HCT116 (cell line): ENCODE results near the gene TP53. TPM values are rescaled to one million over a fixed set of nuclear protein-coding genes. Genes with fewer than 3 reads are reported as not detected.

ENCODE experiments used
- ATAC-seq: fragments of 200-7000 bp; cut with Tn5 transposase; 2 replicates; pipeline ENCODE4 v1.9.1; 2020; ENCODE audit warnings: mild to moderate bottlenecking, moderate library complexity
- BruUV-seq: library from RNA; stranded (reverse); fragments of 400-500 nt; replicated peaks from 2 replicates; lab custom pipeline; 2021; lab: Mats Ljungman, UMichigan
- CTCF ChIA-PET: fragments of 300-600 bp; sonication (Branson Sonifier 250); formaldehyde crosslinking; loops from one replicate; lab custom pipeline; 2021; ENCODE audit warnings: antibody characterized with exemption; lab: Charles Lee
- POLR2A ChIA-PET: fragments of 300-600, 350-600 bp; sonication (Branson Sonifier 250); formaldehyde crosslinking; loops from one replicate; lab custom pipeline; 2021; ENCODE audit warnings: antibody characterized with exemption; lab: Charles Lee
- RAD21 ChIA-PET, 2 experiments: fragments of 300-600 bp; sonication (Branson Sonifier 250); formaldehyde crosslinking; loops; one replicate each; lab custom pipeline; 2023; ENCODE audit warnings: low total read pairs in 2 of 2; ENCODE audit not compliant: uncharacterized antibody in 2 of 2, unreplicated experiment in 2 of 2, low non-redundant PET in 1 of 2; lab: Charles Lee
- DNase-seq: peaks from one replicate; pipeline ENCODE4 v3.0.0-alpha.2; 2010; ENCODE audit warnings: low read depth, low spot score
- H2AFZ ChIP-seq: fragments of 200-600 bp; shearing (Covaris generic), sonication (generic); 2 replicates; pipeline ENCODE4 v1.6.1; 2017; ENCODE audit warnings: low read depth, mixed run types, mixed read lengths, antibody characterized with exemption, low read length; ENCODE audit not compliant: poor library complexity, severe bottlenecking
- H3K27ac ChIP-seq: 2 replicates; pipeline ENCODE4 v1.5.1; 2012; ENCODE audit warnings: low read depth, low read length
- H3K27me3 ChIP-seq: fragments of 200-600 bp; sonication (generic); 2 replicates; pipeline ENCODE4 v1.6.1; 2016; ENCODE audit warnings: mixed run types, low read length, mixed read lengths; ENCODE audit not compliant: insufficient read depth
- H3K36me3 ChIP-seq, 2 experiments: fragments of 200-500 bp in 1 of 2; fragments of 200-600 bp in 1 of 2; sonication (Bioruptor generic) in 1 of 2; sonication (generic) in 1 of 2; 2 replicates each; pipeline versions ENCODE4 v1.5.1 to v1.6.1; 2014 to 2016; ENCODE audit warnings: low read length in 2 of 2, inconsistent platforms in 1 of 2, mixed read lengths in 1 of 2, mixed run types in 1 of 2; ENCODE audit not compliant: insufficient read depth in 2 of 2, control insufficient read depth in 1 of 2
- H3K4me1 ChIP-seq, 2 experiments: fragments of 200-600 bp in 1 of 2; sonication (generic) in 1 of 2; 2 replicates each; pipeline versions ENCODE4 v1.5.1 to v1.6.1; 2012 to 2017; ENCODE audit warnings: low read length in 2 of 2, inconsistent platforms in 1 of 2, mild to moderate bottlenecking in 1 of 2, mixed read lengths in 1 of 2, mixed run types in 1 of 2, moderate library complexity in 1 of 2; ENCODE audit not compliant: insufficient read depth in 2 of 2, control insufficient read depth in 1 of 2
- H3K4me2 ChIP-seq: fragments of 200-600 bp; sonication (generic); 2 replicates; pipeline ENCODE4 v1.6.1; 2017; ENCODE audit warnings: mixed run types, low read length, mixed read lengths
- H3K4me3 ChIP-seq, 2 experiments: fragments of 200-600 bp in 1 of 2; sonication (generic) in 1 of 2; replicated peaks in 1 of 2; 2 replicates each; pipeline ENCODE4 v1.5.1; 2011 to 2016; ENCODE audit warnings: low read length in 2 of 2, control low read depth in 1 of 2, low read depth in 1 of 2, mild to moderate bottlenecking in 1 of 2, mixed read lengths in 1 of 2, mixed run types in 1 of 2
- H3K79me2 ChIP-seq: fragments of 200-600 bp; sonication (generic); 2 replicates; pipeline ENCODE4 v1.6.1; 2017; ENCODE audit warnings: mild to moderate bottlenecking, mixed run types, low read length, moderate library complexity, mixed read lengths; ENCODE audit not compliant: insufficient read depth
- H3K9ac ChIP-seq: fragments of 200-600 bp; sonication (generic); 2 replicates; pipeline ENCODE4 v1.6.1; 2016; ENCODE audit warnings: low read length, mixed read lengths
- H3K9me2 ChIP-seq: fragments of 200-600 bp; sonication (generic), shearing (Covaris generic); 2 replicates; pipeline ENCODE4 v1.6.1; 2017; ENCODE audit warnings: mixed run types, mild to moderate bottlenecking, moderate library complexity; ENCODE audit not compliant: insufficient read depth
- H3K9me3 ChIP-seq, 2 experiments: fragments of 200-500 bp in 1 of 2; fragments of 200-600 bp in 1 of 2; sonication (Bioruptor generic) in 1 of 2; sonication (generic) in 1 of 2; 2 replicates each; pipeline ENCODE4 v1.6.1; 2014 to 2017; ENCODE audit warnings: low read length in 2 of 2, mixed read lengths in 2 of 2, inconsistent platforms in 1 of 2, low read depth in 1 of 2, mild to moderate bottlenecking in 1 of 2, mixed run types in 1 of 2, moderate library complexity in 1 of 2; ENCODE audit not compliant: control insufficient read depth in 1 of 2, insufficient read depth in 1 of 2
- H4K20me1 ChIP-seq: fragments of 200-600 bp; sonication (generic), shearing (Covaris generic); 2 replicates; pipeline ENCODE4 v1.6.1; 2017; ENCODE audit warnings: mixed run types, mild to moderate bottlenecking, moderate library complexity; ENCODE audit not compliant: insufficient read depth
- CBX3 ChIP-seq: IDR thresholded peaks from 2 replicates; pipeline ENCODE4 v1.6.1; 2012; ENCODE audit warnings: low read depth
- CEBPB ChIP-seq: IDR thresholded peaks from 2 replicates; pipeline ENCODE4 v1.6.1; 2012; ENCODE audit warnings: low read depth
- EGR1 ChIP-seq: IDR thresholded peaks from 2 replicates; pipeline ENCODE4 v1.6.1; 2012; ENCODE audit warnings: low read depth
- ELF1 ChIP-seq: IDR thresholded peaks from 2 replicates; pipeline ENCODE4 v1.6.1; 2012; ENCODE audit warnings: low read depth, borderline replicate concordance
- EZH2 ChIP-seq: fragments of 200-600 bp; sonication (generic); IDR thresholded peaks from 2 replicates; pipeline ENCODE4 v1.6.1; 2017; ENCODE audit warnings: antibody characterized with exemption, mixed run types
- EZH2phosphoT487 ChIP-seq: fragments of 200-600 bp; IDR thresholded peaks from 2 replicates; pipeline ENCODE4 v1.6.1; 2018; ENCODE audit warnings: antibody characterized with exemption, borderline replicate concordance
- FOSL1 ChIP-seq: IDR thresholded peaks from 2 replicates; pipeline ENCODE4 v1.6.1; 2012; ENCODE audit warnings: low read depth
- JUND ChIP-seq: IDR thresholded peaks from 2 replicates; pipeline ENCODE4 v1.6.1; 2012
- POLR2A ChIP-seq: IDR thresholded peaks from 2 replicates; pipeline ENCODE4 v1.7.0; 2011; ENCODE audit warnings: borderline replicate concordance; ENCODE audit not compliant: insufficient read depth, insufficient read length; ENCODE audit errors: extremely low read depth
- POLR2AphosphoS5 ChIP-seq: IDR thresholded peaks from 2 replicates; pipeline ENCODE4 v1.6.1; 2011; ENCODE audit warnings: mild to moderate bottlenecking, low read depth, low read length, moderate library complexity
- RAD21 ChIP-seq: IDR thresholded peaks from 2 replicates; pipeline ENCODE4 v1.6.1; 2012; ENCODE audit warnings: low read depth, mild to moderate bottlenecking
- SIN3A ChIP-seq: IDR thresholded peaks from 2 replicates; pipeline ENCODE4 v1.6.1; 2012; ENCODE audit warnings: low read depth
- SP1 ChIP-seq: IDR thresholded peaks from 2 replicates; pipeline ENCODE4 v1.6.1; 2012; ENCODE audit warnings: low read depth
- SRF ChIP-seq: IDR thresholded peaks from 2 replicates; pipeline ENCODE4 v1.6.1; 2012; ENCODE audit warnings: low read depth
- TCF7L2 ChIP-seq: IDR thresholded peaks from 2 replicates; pipeline ENCODE4 v1.7.0; 2011; ENCODE audit warnings: borderline replicate concordance, inconsistent platforms; ENCODE audit not compliant: insufficient read depth, insufficient read length; ENCODE audit errors: extremely low read depth
- ZNF274 ChIP-seq: fragments of 200-500 bp; sonication (Bioruptor generic); IDR thresholded peaks from 2 replicates; pipeline ENCODE4 v1.6.1; 2014; ENCODE audit warnings: mild to moderate bottlenecking, low read depth, low read length, inconsistent platforms
- intact Hi-C: fragments of 100-400 bp; cut with micrococcal nuclease; formaldehyde crosslinking; loops from 2 replicates; pipeline ENCODE4 v1.10.0; 2022
- total RNA-seq: library from RNA; stranded (reverse); gene quantifications from one replicate; pipeline ENCODE4 v1.2.1, GENCODE V29; 2021; ENCODE audit not compliant: unreplicated experiment
- TF ChIP-seq, protein P1 (sequence below): IDR thresholded peaks from 2 replicates; pipeline ENCODE4 v1.6.1; 2012
- TF ChIP-seq, protein P2 (sequence below), 3 experiments: fragments of 200-600 bp in 1 of 3; sonication (generic) in 1 of 3; IDR thresholded peaks in 2 of 3; conservative IDR thresholded peaks in 1 of 3; 2 replicates each; pipeline ENCODE4 v1.5.1; 2012 to 2017; ENCODE audit warnings: low read depth in 2 of 3, low read length in 2 of 3, antibody characterized with exemption in 1 of 3, borderline replicate concordance in 1 of 3, control low read depth in 1 of 3, mild to moderate bottlenecking in 1 of 3, mixed read lengths in 1 of 3, mixed run types in 1 of 3, moderate library complexity in 1 of 3; ENCODE audit not compliant: insufficient read depth in 1 of 3
- TF ChIP-seq, protein P3 (sequence below): IDR thresholded peaks from 2 replicates; pipeline ENCODE4 v1.6.1; 2012

The TP53 gene
- total RNA-seq, 1 experiment from 2014 or later = 110 TPM

DNA sequence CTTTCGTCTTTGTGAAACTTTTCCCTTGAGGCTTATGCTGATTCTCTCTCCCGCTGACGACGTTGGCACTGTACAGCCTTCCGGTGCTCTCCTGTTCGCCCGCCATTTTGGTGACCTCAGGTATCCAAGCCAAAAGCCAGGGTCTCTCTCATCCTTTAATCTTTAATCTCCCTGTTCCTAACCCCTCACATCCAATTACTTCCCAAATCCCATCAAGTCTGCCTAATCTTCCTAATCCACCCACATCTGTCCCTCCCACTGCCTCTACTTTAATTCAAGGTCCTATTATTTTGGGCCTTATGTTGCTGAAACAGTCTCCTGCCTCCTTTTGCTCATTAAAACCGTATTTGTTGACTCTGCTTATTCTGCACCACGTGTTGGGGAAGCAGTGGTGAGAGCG lies 8.3 kb upstream of the TP53 start:
- peaks cover 7 to 8% of the 10 kb centered on the region in 2 experiments for H3K36me3 ChIP-seq
- POLR2A ChIA-PET = interaction anchor here (0.9 kb wide), 1 partner anchor 8 kb away, joined by 4 read pairs; the partner anchor contains the start of gene TP53
- TF ChIP-seq, protein P1, sequence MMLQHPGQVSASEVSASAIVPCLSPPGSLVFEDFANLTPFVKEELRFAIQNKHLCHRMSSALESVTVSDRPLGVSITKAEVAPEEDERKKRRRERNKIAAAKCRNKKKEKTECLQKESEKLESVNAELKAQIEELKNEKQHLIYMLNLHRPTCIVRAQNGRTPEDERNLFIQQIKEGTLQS = no peak
- TF ChIP-seq SP1 (no peak), JUND (no peak)
- TF ChIP-seq, protein P2, sequence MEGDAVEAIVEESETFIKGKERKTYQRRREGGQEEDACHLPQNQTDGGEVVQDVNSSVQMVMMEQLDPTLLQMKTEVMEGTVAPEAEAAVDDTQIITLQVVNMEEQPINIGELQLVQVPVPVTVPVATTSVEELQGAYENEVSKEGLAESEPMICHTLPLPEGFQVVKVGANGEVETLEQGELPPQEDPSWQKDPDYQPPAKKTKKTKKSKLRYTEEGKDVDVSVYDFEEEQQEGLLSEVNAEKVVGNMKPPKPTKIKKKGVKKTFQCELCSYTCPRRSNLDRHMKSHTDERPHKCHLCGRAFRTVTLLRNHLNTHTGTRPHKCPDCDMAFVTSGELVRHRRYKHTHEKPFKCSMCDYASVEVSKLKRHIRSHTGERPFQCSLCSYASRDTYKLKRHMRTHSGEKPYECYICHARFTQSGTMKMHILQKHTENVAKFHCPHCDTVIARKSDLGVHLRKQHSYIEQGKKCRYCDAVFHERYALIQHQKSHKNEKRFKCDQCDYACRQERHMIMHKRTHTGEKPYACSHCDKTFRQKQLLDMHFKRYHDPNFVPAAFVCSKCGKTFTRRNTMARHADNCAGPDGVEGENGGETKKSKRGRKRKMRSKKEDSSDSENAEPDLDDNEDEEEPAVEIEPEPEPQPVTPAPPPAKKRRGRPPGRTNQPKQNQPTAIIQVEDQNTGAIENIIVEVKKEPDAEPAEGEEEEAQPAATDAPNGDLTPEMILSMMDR (IDR thresholded peaks at IDR 0.05 in 2 of 3, conservative IDR thresholded peaks at IDR 0.05 in 1 of 3; ENCODE audit: borderline replicate concordance in 1 of 3, insufficient read depth in 1 of 3, low read depth in 2 of 3, low read length in 2 of 3) = no peak
- H3K9ac ChIP-seq = no peak overlapping the region
- no peak overlapping the region for H3K4me3 ChIP-seq
- no peak overlapping the region for H2AFZ ChIP-seq
- ATAC-seq = no peak
- H3K4me2 ChIP-seq = no peak overlapping the region
- no peaks in the 10 kb centered on the region for H4K20me1 ChIP-seq
- no peaks in the 10 kb centered on the region for H3K9me3 ChIP-seq
- CTCF ChIA-PET = no interaction called here
- H3K9me2 ChIP-seq = no peaks in the 10 kb centered on the region
- no TSS peak for BruUV-seq
- no peak for DNase-seq
- RAD21 ChIA-PET = no interaction called here
- H3K4me1 ChIP-seq = peaks cover 0 to under 1% of the 10 kb centered on the region in 2 experiments; a peak in 2 of 4 replicates
- intact Hi-C loops = no loop called here
- no peak overlapping the region for H3K27ac ChIP-seq
- H3K27me3 ChIP-seq = no peaks in the 10 kb centered on the region
- no peaks in the 10 kb centered on the region for H3K79me2 ChIP-seq

DNA sequence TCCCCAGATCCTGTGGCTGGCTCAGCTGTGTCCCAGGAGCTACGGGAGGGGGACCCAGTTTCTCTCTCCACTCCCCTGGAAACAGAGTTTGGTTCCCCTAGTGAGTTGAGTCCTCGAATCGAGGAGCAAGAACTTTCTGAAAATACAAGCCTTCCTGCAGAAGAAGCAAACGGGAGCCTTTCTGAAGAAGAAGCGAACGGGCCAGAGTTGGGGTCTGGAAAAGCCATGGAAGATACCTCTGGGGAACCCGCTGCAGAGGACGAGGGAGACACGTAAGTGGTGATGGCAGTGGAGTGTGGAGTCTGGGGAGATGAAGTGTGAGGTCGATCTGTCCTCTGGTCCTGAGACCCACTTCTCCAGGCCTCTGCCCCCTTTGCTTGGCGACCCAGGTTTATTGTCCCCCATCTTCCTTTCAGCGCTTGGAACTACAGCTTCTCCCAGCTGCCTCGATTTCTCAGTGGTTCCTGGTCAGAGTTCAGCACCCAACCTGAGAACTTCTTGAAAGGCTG lies 1.6 kb upstream of the TP53 start:
- H3K4me1 ChIP-seq = peaks cover 26 to 33% of the 10 kb centered on the region in 2 experiments
- ATAC-seq (no peak), DNase-seq (no peak)
- peak overlapping the region; percentile 82 for H3K9ac ChIP-seq
- intact Hi-C loops = loop anchor here (5.0 kb wide), 3 partner anchors 177 to 642 kb away; no protein-coding TSS in a partner anchor
- no TSS peak for BruUV-seq
- H4K20me1 ChIP-seq = no peaks in the 10 kb centered on the region
- peaks cover 47% of the 10 kb centered on the region for H3K79me2 ChIP-seq
- H3K27me3 ChIP-seq = no peaks in the 10 kb centered on the region
- peaks cover 0 to 2% of the 10 kb centered on the region in 2 experiments; a peak in 1 of 4 replicates for H3K36me3 ChIP-seq
- POLR2A ChIA-PET = interaction anchor here (1.3 to 3.4 kb wide), 5 partner anchors 26 to 115 kb away, joined by 3 to 31 read pairs (median 13); partner anchors contain the start of gene FXR2
- RAD21 ChIA-PET = no interaction called here
- peak overlapping the region; percentile 86 to 100 for H3K4me3 ChIP-seq
- no peaks in the 10 kb centered on the region for H3K9me2 ChIP-seq
- no peak overlapping the region for H2AFZ ChIP-seq
- H3K27ac ChIP-seq = peak overlapping the region; percentile 69
- CTCF ChIA-PET = interaction anchor here (1.5 to 3.6 kb wide), 6 partner anchors 56 to 369 kb away, joined by 3 to 54 read pairs (median 16); partner anchors contain the start of genes FXR2, MPDU1, SAT2 and SHBG
- H3K4me2 ChIP-seq = peak overlapping the region; percentile 88
- H3K9me3 ChIP-seq = no peaks in the 10 kb centered on the region
- TF ChIP-seq CEBPB (no peak), ZNF274 (no peak), CBX3 (no peak), SIN3A (no peak), EGR1 (no peak), SRF (no peak), POLR2AphosphoS5 (no peak), EZH2 (no peak), FOSL1 (no peak), RAD21 (no peak), EZH2phosphoT487 (no peak), TCF7L2 (no peak), ELF1 (no peak), POLR2A (no peak)
- TF ChIP-seq, protein P1 = no peak
- TF ChIP-seq, protein P3, sequence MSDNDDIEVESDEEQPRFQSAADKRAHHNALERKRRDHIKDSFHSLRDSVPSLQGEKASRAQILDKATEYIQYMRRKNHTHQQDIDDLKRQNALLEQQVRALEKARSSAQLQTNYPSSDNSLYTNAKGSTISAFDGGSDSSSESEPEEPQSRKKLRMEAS = no peak
